HepG2 (cell line): ENCODE measurements around the gene KLF12. TPM values are rescaled to one million over a fixed set of nuclear protein-coding genes. Genes with fewer than 3 reads are reported as not detected.

Experiments
- ATAC-seq: fragments of 200-7000 bp; cut with Tn5 transposase; 3 replicates; pipeline ENCODE4 v1.9.1; 2020; ENCODE audit warnings: mild to moderate bottlenecking, moderate library complexity
- BruUV-seq: library from RNA; stranded (reverse); fragments of 400-500 nt; replicated peaks from 2 replicates; lab custom pipeline; 2021; lab: Mats Ljungman, UMichigan
- CTCF ChIA-PET: fragments of 300-600 bp; formaldehyde crosslinking; extraction: SDS; loops from one replicate; lab custom pipeline; 2021; ENCODE audit warnings: low total read pairs, inconsistent platforms, low intra/inter-chr PET ratio; lab: Yijun Ruan, JAX
- POLR2A ChIA-PET: fragments of 350-600 bp; sonication (Branson Sonifier 250); formaldehyde crosslinking; loops from one replicate; lab custom pipeline; 2020; ENCODE audit warnings: antibody characterized with exemption, inconsistent platforms; lab: Yijun Ruan, JAX
- DNase-seq: peaks from one replicate; pipeline ENCODE4 v3.0.0-alpha.2; 2015; ENCODE audit warnings: low spot score
- FAIRE-seq: peaks from 3 replicates; lab custom pipeline; 2011; peaks lifted over from hg19 to GRCh38; lab: Jason Lieb, UNC
- H2AFZ ChIP-seq: one replicate; pipeline ENCODE4 v1.6.1; 2011; ENCODE audit warnings: low read length, inconsistent platforms
- H3K27ac ChIP-seq: fragments of 300-600 bp; 3 replicates; pipeline ENCODE4 v1.8.0; 2011; ENCODE audit warnings: mixed run types, mild to moderate bottlenecking, mixed read lengths, low read length, inconsistent platforms; ENCODE audit not compliant: insufficient read depth; ENCODE audit errors: extremely low read length
- H3K27me3 ChIP-seq, 2 experiments: fragments of 200-600 bp in 1 of 2; 2 replicates in 1 of 2; 3 replicates in 1 of 2; pipeline versions ENCODE4 v1.6.0 to v1.8.0; 2011; ENCODE audit warnings: low read length in 2 of 2, mild to moderate bottlenecking in 2 of 2, moderate library complexity in 2 of 2, inconsistent platforms in 1 of 2; ENCODE audit not compliant: insufficient read depth in 2 of 2, control insufficient read depth in 1 of 2
- H3K36me3 ChIP-seq, 2 experiments: fragments of 200-600 bp in 1 of 2; replicated peaks in 1 of 2; 2 replicates in 1 of 2; 3 replicates in 1 of 2; pipeline versions ENCODE4 v1.5.1 to v1.8.0; 2011; ENCODE audit warnings: low read length in 2 of 2, inconsistent platforms in 1 of 2; ENCODE audit not compliant: insufficient read depth in 2 of 2, control insufficient read depth in 1 of 2
- H3K4me1 ChIP-seq: 2 replicates; pipeline ENCODE4 v1.5.1; 2012; ENCODE audit warnings: low read length, inconsistent platforms; ENCODE audit not compliant: insufficient read depth
- H3K4me2 ChIP-seq: 2 replicates; pipeline ENCODE4 v1.6.0; 2011; ENCODE audit warnings: low read depth, low read length, inconsistent platforms
- H3K4me3 ChIP-seq, 3 experiments: fragments of 200-600 bp in 1 of 3; sonication (generic), shearing (Covaris generic) in 1 of 3; replicated peaks in 1 of 3; 2 replicates each; pipeline ENCODE4 v1.5.1; 2011 to 2016; ENCODE audit warnings: low read length in 3 of 3, inconsistent platforms in 2 of 3, low read depth in 2 of 3, mild to moderate bottlenecking in 2 of 3, control low read depth in 1 of 3, mixed read lengths in 1 of 3; ENCODE audit not compliant: insufficient read depth in 1 of 3
- H3K79me2 ChIP-seq: one replicate; pipeline ENCODE4 v1.6.1; 2011; ENCODE audit warnings: low read length, inconsistent platforms; ENCODE audit not compliant: insufficient read depth
- H3K9ac ChIP-seq: 2 replicates; pipeline ENCODE4 v1.6.0; 2011; ENCODE audit warnings: mild to moderate bottlenecking, low read depth, low read length, inconsistent platforms; ENCODE audit not compliant: insufficient read depth
- H3K9me3 ChIP-seq: 2 replicates; pipeline ENCODE4 v1.5.1; 2012; ENCODE audit warnings: mild to moderate bottlenecking, low read length
- H4K20me1 ChIP-seq: 2 replicates; pipeline ENCODE4 v1.6.0; 2011; ENCODE audit warnings: inconsistent platforms, mild to moderate bottlenecking, low read length, moderate library complexity; ENCODE audit not compliant: insufficient read depth
- CHCHD3 ChIP-seq: sonication (generic); formaldehyde crosslinking; IDR thresholded peaks from 2 replicates; pipeline ENCODE4 v1.8.0; 2022; ENCODE audit warnings: mild to moderate bottlenecking, missing genetic modification reagents, moderate library complexity
- FOXP1 ChIP-seq, 2 experiments: fragments of 450-650 bp in 1 of 2; IDR thresholded peaks; 2 replicates each; pipeline ENCODE4 v1.6.1; 2017 to 2018; ENCODE audit warnings: antibody characterized with exemption in 1 of 2
- HES4 ChIP-seq: sonication (generic); formaldehyde crosslinking; IDR thresholded peaks from 2 replicates; pipeline ENCODE4 v1.9.0; 2021; ENCODE audit warnings: mild to moderate bottlenecking, missing genetic modification reagents, borderline replicate concordance
- MTF1 ChIP-seq: sonication (generic); formaldehyde crosslinking; IDR thresholded peaks from 2 replicates; pipeline ENCODE4 v1.5.0; 2020; ENCODE audit warnings: missing genetic modification reagents
- MTF2 ChIP-seq: sonication (generic); formaldehyde crosslinking; IDR thresholded peaks from 2 replicates; pipeline ENCODE4 v1.5.0; 2020; ENCODE audit warnings: missing genetic modification reagents, borderline replicate concordance
- NCOA1 ChIP-seq: sonication (generic); formaldehyde crosslinking; IDR thresholded peaks from 2 replicates; pipeline ENCODE4 v1.9.0; 2021; ENCODE audit warnings: missing genetic modification reagents
- SOX13 ChIP-seq, 3 experiments: fragments of 450-650 bp in 1 of 3; sonication (generic) in 1 of 3; formaldehyde crosslinking in 1 of 3; IDR thresholded peaks in 2 of 3; conservative IDR thresholded peaks in 1 of 3; 2 replicates each; pipeline versions ENCODE4 v1.5.0 to v1.6.1; 2016 to 2020; ENCODE audit warnings: antibody characterized with exemption in 1 of 3, mild to moderate bottlenecking in 1 of 3, missing compliant biosample characterization in 1 of 3, missing genetic modification reagents in 1 of 3, moderate library complexity in 1 of 3
- U2AF2 ChIP-seq: fragments of 200-400 bp; formaldehyde crosslinking; IDR thresholded peaks from 2 replicates; pipeline ENCODE4 v1.6.1; 2017; ENCODE audit warnings: low read depth, mild to moderate bottlenecking, low read length
- ZNF3 ChIP-seq: IDR thresholded peaks from 2 replicates; pipeline ENCODE4 v1.7.0; 2017; ENCODE audit warnings: inconsistent platforms
- ZNF619 ChIP-seq: sonication (generic); formaldehyde crosslinking; IDR thresholded peaks from 2 replicates; pipeline ENCODE4 v1.4.0; 2020; ENCODE audit warnings: mild to moderate bottlenecking, missing genetic modification reagents
- ZNF782 ChIP-seq: sonication (generic); formaldehyde crosslinking; IDR thresholded peaks from 2 replicates; pipeline ENCODE4 v1.4.0; 2020; ENCODE audit warnings: missing genetic modification reagents, mild to moderate bottlenecking, borderline replicate concordance
- WGBS: methylation state at CpG from one replicate; pipeline ENCODE4 v1.1.6; 2017; ENCODE audit warnings: low lambda C conversion rate; 5-methylcytosine and 5-hydroxymethylcytosine counted together
- in situ Hi-C: cut with HindIII; loops from 2 replicates; pipeline ENCODE4 v1.10.0; 2017; ENCODE audit warnings: low pct_unique_long_range_greater_than_20kb; ENCODE audit not compliant: extremely low pct_ligation_motif_present
- intact Hi-C: fragments of 100-400 bp; cut with micrococcal nuclease; formaldehyde crosslinking; loops from one replicate; pipeline ENCODE4 v1.10.0; 2022; ENCODE audit not compliant: unreplicated experiment
- polyA plus RNA-seq, 8 experiments: library from polyadenylated mRNA; depleted of rRNA in 3 of 8; stranded (reverse) in 7 of 8; unstranded in 1 of 8; fragments of >200 nt; fragmentation: Illumina TruSeq in 4 of 8; extraction: Trizol in 4 of 8; gene quantifications; 2 replicates each; pipeline versions ENCODE4 v1.2.1 to v1.2.3, GENCODE V29; 2011 to 2016; ENCODE audit warnings: low read depth in 4 of 8, missing spikeins in 1 of 8, mixed read lengths in 1 of 8; ENCODE audit not compliant: insufficient read depth in 1 of 8
- total RNA-seq, 5 experiments: library from RNA; depleted of rRNA; stranded (reverse); fragments of >200 nt; fragmentation: Illumina TruSeq; extraction: Trizol; gene quantifications; 2 replicates each; pipeline ENCODE4 v1.2.3, GENCODE V29; 2016; ENCODE audit warnings: low read depth in 1 of 5
- TF ChIP-seq, protein P1 (sequence below): sonication (generic); formaldehyde crosslinking; IDR thresholded peaks from 2 replicates; pipeline ENCODE4 v1.5.0; 2020; ENCODE audit warnings: mild to moderate bottlenecking, missing genetic modification reagents
- TF ChIP-seq, protein P2 (sequence below): sonication (generic); formaldehyde crosslinking; IDR thresholded peaks from 2 replicates; pipeline ENCODE4 v1.8.1; 2023; ENCODE audit warnings: mild to moderate bottlenecking, inconsistent platforms, moderate library complexity, missing genetic modification reagents, borderline replicate concordance

The KLF12 gene
- total and polyA plus RNA-seq, 2 of the 13 experiments (the other 11 are each of a cell fraction or from before 2014, with no cell fraction given): 0.66 to 1.5 TPM

DNA sequence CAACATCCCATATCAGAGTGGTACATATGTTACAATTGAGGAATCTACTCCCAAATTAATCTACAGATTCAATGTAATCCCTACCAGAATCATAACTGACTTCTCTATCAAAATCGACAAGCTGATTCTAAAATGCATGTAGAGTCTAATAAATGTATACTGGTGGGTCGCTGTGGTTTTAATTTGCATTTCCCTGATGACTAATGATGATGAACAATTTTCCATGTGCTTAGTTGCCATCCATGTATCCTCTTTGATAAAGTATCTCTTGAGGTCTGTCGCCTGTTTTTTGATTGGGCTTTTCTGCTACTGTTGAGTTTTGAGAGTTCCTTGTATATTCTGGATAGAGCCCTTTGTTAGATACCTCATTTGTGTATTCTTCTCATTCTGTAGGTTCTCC, 43.8 kb downstream of the KLF12 start:
- FAIRE-seq: no peak
- intact Hi-C loops: no loop called here
- no peaks in the 10 kb centered on the region for H3K4me1 ChIP-seq
- no peak overlapping the region for H3K9ac ChIP-seq
- no peak overlapping the region for H2AFZ ChIP-seq
- H3K27me3 ChIP-seq: no peaks in the 10 kb centered on the region
- 68% methylated on average over 3 of the region's 3 CpGs for WGBS
- H3K4me3 ChIP-seq: no peak overlapping the region
- ChIA-PET POLR2A (no interaction called here), CTCF (no interaction called here)
- TF ChIP-seq ZNF619 (no peak), NCOA1 (CRISPR knock-in tag) (no peak), ZNF3 (CRISPR knock-in tag) (no peak), HES4 (CRISPR knock-in tag) (no peak), ZNF782 (CRISPR knock-in tag) (no peak), U2AF2 (no peak), MTF1 (no peak), MTF2 (CRISPR knock-in tag) (no peak), CHCHD3 (CRISPR knock-in tag) (no peak), FOXP1 (IDR thresholded peaks at IDR 0.05) (no peak), FOXP1 (CRISPR knock-in tag; IDR thresholded peaks at IDR 0.05) (no peak), SOX13 (IDR thresholded peaks at IDR 0.05) (no peak), SOX13 (CRISPR knock-in tag; conservative IDR thresholded peaks at IDR 0.05 in 1 of 2, IDR thresholded peaks at IDR 0.05 in 1 of 2) (no peak)
- TF ChIP-seq, protein P1, sequence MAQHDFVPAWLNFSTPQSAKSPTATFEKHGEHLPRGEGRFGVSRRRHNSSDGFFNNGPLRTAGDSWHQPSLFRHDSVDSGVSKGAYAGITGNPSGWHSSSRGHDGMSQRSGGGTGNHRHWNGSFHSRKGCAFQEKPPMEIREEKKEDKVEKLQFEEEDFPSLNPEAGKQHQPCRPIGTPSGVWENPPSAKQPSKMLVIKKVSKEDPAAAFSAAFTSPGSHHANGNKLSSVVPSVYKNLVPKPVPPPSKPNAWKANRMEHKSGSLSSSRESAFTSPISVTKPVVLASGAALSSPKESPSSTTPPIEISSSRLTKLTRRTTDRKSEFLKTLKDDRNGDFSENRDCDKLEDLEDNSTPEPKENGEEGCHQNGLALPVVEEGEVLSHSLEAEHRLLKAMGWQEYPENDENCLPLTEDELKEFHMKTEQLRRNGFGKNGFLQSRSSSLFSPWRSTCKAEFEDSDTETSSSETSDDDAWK (CRISPR knock-in tag): no peak
- TF ChIP-seq, protein P2, sequence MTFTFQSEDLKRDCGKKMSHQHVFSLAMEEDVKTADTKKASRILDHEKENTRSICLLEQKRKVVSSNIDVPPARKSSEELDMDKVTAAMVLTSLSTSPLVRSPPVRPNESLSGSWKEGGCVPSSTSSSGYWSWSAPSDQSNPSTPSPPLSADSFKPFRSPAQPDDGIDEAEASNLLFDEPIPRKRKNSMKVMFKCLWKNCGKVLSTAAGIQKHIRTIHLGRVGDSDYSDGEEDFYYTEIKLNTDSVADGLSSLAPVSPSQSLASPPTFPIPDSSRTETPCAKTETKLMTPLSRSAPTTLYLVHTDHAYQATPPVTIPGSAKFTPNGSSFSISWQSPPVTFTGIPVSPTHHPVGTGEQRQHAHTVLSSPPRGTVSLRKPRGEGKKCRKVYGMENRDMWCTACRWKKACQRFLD: no peak
- H4K20me1 ChIP-seq: no peaks in the 10 kb centered on the region
- H3K9me3 ChIP-seq: no peaks in the 10 kb centered on the region
- H3K36me3 ChIP-seq: no peaks in the 10 kb centered on the region
- H3K27ac ChIP-seq: no peak overlapping the region
- in situ Hi-C loops: no loop called here
- no peak for ATAC-seq
- no TSS peak for BruUV-seq
- no peak overlapping the region for H3K4me2 ChIP-seq
- no peaks in the 10 kb centered on the region for H3K79me2 ChIP-seq
- DNase-seq: no peak
